CD14-positive monocyte (primary cell): Measurements from ENCODE around the gene SH3GL3. TPM values are rescaled to one million over a fixed set of nuclear protein-coding genes. Genes with fewer than 3 reads are reported as not detected.
A peak's percentile ranks its signal among the peaks of the same experiment; 100 is the strongest.

Source experiments
- DNase-seq, 3 donors: peaks; one replicate each; pipeline ENCODE4 v3.0.0-alpha.2; 2011 to 2022
- H2AFZ ChIP-seq: 2 replicates; pipeline ENCODE4 v1.6.0; 2012; ENCODE audit warnings: mild to moderate bottlenecking, low read depth, low read length, inconsistent platforms; ENCODE audit not compliant: insufficient read depth, poor library complexity, severe bottlenecking
- H3K27ac ChIP-seq, 2 donors: 1 replicate in 1 of 2; 2 replicates in 1 of 2; pipeline ENCODE4 v1.5.1; 2012 to 2013; ENCODE audit warnings: low read length in 2 of 2, control low read depth in 1 of 2, inconsistent platforms in 1 of 2, low read depth in 1 of 2, mild to moderate bottlenecking in 1 of 2
- H3K27me3 ChIP-seq, 2 donors: one replicate each; pipeline versions ENCODE4 v1.6.0 to v1.6.1; 2011 to 2013; ENCODE audit warnings: low read length in 2 of 2; ENCODE audit not compliant: control insufficient read depth in 2 of 2, insufficient read depth in 2 of 2
- H3K36me3 ChIP-seq, 2 donors: replicated peaks in 1 of 2; 1 replicate in 1 of 2; 2 replicates in 1 of 2; pipeline versions ENCODE4 v1.5.1 to v1.6.1; 2012 to 2013; ENCODE audit warnings: low read length in 2 of 2, control low read depth in 1 of 2, inconsistent platforms in 1 of 2, mild to moderate bottlenecking in 1 of 2; ENCODE audit not compliant: insufficient read depth in 2 of 2, control insufficient read depth in 1 of 2
- H3K4me1 ChIP-seq, 2 donors: 1 replicate in 1 of 2; 2 replicates in 1 of 2; pipeline versions ENCODE4 v1.5.1 to v1.6.1; 2012 to 2013; ENCODE audit warnings: low read length in 2 of 2, control low read depth in 1 of 2, inconsistent platforms in 1 of 2, mild to moderate bottlenecking in 1 of 2, moderate library complexity in 1 of 2; ENCODE audit not compliant: insufficient read depth in 2 of 2, control insufficient read depth in 1 of 2
- H3K4me2 ChIP-seq: replicated peaks from 2 replicates; pipeline ENCODE3; 2012; ENCODE audit warnings: low read length, moderate library complexity, mild to moderate bottlenecking; ENCODE audit not compliant: poor library complexity, severe bottlenecking; ENCODE audit errors: extremely low read depth
- H3K4me3 ChIP-seq, 3 experiments: fragments of 200-600 bp in 1 of 3; sonication (generic) in 1 of 3; replicated peaks in 1 of 3; 1 replicate in 2 of 3; 2 replicates in 1 of 3; pipeline ENCODE4 v1.5.1; 2011 to 2013; ENCODE audit warnings: low read length in 3 of 3, mild to moderate bottlenecking in 3 of 3, control low read depth in 2 of 3, low read depth in 2 of 3, inconsistent platforms in 1 of 3, moderate library complexity in 1 of 3
- H3K79me2 ChIP-seq: 2 replicates; pipeline ENCODE4 v1.6.0; 2012; ENCODE audit warnings: mild to moderate bottlenecking, control low read depth, inconsistent platforms, low read length, moderate library complexity; ENCODE audit not compliant: insufficient read depth
- H3K9ac ChIP-seq: 2 replicates; pipeline ENCODE4 v1.6.0; 2017; ENCODE audit warnings: low read length, mild to moderate bottlenecking; ENCODE audit not compliant: insufficient read depth, poor library complexity, severe bottlenecking
- H3K9me3 ChIP-seq, 2 donors: replicated peaks in 1 of 2; 1 replicate in 1 of 2; 2 replicates in 1 of 2; pipeline versions ENCODE4 v1.5.1 to v1.6.1; 2012 to 2013; ENCODE audit warnings: low read length in 2 of 2, control low read depth in 1 of 2; ENCODE audit not compliant: control insufficient read depth in 1 of 2, insufficient read depth in 1 of 2
- H4K20me1 ChIP-seq: 2 replicates; pipeline ENCODE4 v1.6.0; 2012; ENCODE audit warnings: mild to moderate bottlenecking, low read length, control low read depth, moderate library complexity; ENCODE audit not compliant: insufficient read depth
- H3K27ac Mint-ChIP-seq, 7 donors: one replicate each; pipeline ENCODE4 v1.8.0; 2020; ENCODE audit warnings: mild to moderate bottlenecking in 7 of 7, mixed read lengths in 7 of 7, moderate library complexity in 6 of 7, inconsistent platforms in 2 of 7
- H3K27me3 Mint-ChIP-seq, 3 donors: one replicate each; pipeline ENCODE4 v1.8.0; 2021 to 2022; ENCODE audit warnings: low read depth in 3 of 3, mild to moderate bottlenecking in 3 of 3, mixed read lengths in 3 of 3, moderate library complexity in 3 of 3, inconsistent platforms in 1 of 3
- H3K36me3 Mint-ChIP-seq, 2 donors: one replicate each; pipeline ENCODE4 v1.8.0; 2020; ENCODE audit warnings: mixed read lengths in 2 of 2, inconsistent platforms in 1 of 2, mild to moderate bottlenecking in 1 of 2
- H3K4me1 Mint-ChIP-seq: one replicate; pipeline ENCODE4 v1.8.0; 2020; ENCODE audit warnings: mild to moderate bottlenecking, mixed read lengths
- H3K4me3 Mint-ChIP-seq, 2 donors: one replicate each; pipeline ENCODE4 v1.8.0; 2020; ENCODE audit warnings: mild to moderate bottlenecking in 2 of 2, mixed read lengths in 2 of 2, moderate library complexity in 1 of 2
- H3K9me3 Mint-ChIP-seq, 7 donors: one replicate each; pipeline ENCODE4 v1.8.0; 2020 to 2022; ENCODE audit warnings: mixed read lengths in 7 of 7, mild to moderate bottlenecking in 6 of 7, moderate library complexity in 6 of 7, inconsistent platforms in 2 of 7
- WGBS: methylation state at CpG from one replicate; pipeline ENCODE4 v1.1.5; 2013; ENCODE audit warnings: missing lambda C conversion rate; ENCODE audit not compliant: insufficient coverage; 5-methylcytosine and 5-hydroxymethylcytosine counted together
- intact Hi-C, 2 donors: fragments of 100-400 bp; cut with micrococcal nuclease; formaldehyde crosslinking; loops; one replicate each; pipeline versions ENCODE4 v1.15.0 to v1.15.1; 2023
- polyA plus RNA-seq, 3 donors: library from polyadenylated mRNA; depleted of rRNA in 1 of 3; unstranded in 2 of 3; stranded (reverse) in 1 of 3; fragments of 300-500 nt in 2 of 3; fragments of >200 nt in 1 of 3; fragmentation: Illumina TruSeq in 2 of 3; gene quantifications; 1 replicate in 2 of 3; 2 replicates in 1 of 3; pipeline ENCODE4 v1.2.3, GENCODE V29; 2012 to 2021
- TF ChIP-seq, protein P1 (sequence below): fragments of 200-600 bp; IDR thresholded peaks from one replicate; pipeline ENCODE4 v1.8.0; 2022; ENCODE audit warnings: antibody characterized with exemption, mild to moderate bottlenecking

The SH3GL3 gene
- polyA plus RNA-seq, 3 donors: not detected

DNA sequence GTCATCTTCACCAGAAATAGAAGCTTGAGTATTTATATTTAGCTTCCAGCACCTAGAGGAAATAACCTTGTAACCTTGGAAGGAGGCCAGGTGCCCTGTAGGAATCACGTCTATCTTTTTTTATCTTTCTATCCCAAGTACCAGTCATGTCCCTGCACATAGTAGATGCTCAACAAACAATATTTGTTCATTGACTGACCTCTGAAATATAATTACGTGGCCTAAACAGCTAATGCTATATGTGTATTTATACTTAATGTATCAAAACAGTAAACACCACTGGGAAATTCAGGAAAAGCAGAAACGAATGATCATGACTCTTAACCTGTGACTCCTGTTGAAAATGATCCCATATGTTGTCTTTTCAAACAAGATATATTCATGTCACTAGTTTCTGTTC is 108.9 kb downstream of the SH3GL3 start:
- TF ChIP-seq, protein P1, sequence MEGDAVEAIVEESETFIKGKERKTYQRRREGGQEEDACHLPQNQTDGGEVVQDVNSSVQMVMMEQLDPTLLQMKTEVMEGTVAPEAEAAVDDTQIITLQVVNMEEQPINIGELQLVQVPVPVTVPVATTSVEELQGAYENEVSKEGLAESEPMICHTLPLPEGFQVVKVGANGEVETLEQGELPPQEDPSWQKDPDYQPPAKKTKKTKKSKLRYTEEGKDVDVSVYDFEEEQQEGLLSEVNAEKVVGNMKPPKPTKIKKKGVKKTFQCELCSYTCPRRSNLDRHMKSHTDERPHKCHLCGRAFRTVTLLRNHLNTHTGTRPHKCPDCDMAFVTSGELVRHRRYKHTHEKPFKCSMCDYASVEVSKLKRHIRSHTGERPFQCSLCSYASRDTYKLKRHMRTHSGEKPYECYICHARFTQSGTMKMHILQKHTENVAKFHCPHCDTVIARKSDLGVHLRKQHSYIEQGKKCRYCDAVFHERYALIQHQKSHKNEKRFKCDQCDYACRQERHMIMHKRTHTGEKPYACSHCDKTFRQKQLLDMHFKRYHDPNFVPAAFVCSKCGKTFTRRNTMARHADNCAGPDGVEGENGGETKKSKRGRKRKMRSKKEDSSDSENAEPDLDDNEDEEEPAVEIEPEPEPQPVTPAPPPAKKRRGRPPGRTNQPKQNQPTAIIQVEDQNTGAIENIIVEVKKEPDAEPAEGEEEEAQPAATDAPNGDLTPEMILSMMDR: no peak
- Mint-ChIP-seq H3K36me3 (no peaks in the 10 kb centered on the region), H3K4me1 (no peaks in the 10 kb centered on the region), H3K4me3 (no peak overlapping the region), H3K27ac (no peak overlapping the region), H3K9me3 (peaks cover 0 to 1% (median 0%) of the 10 kb centered on the region in 7 donors), H3K27me3 (peaks cover 5% of the 10 kb centered on the region in 3 donors)
- Histone ChIP-seq H3K36me3 (no peaks in the 10 kb centered on the region), H3K9me3 (no peaks in the 10 kb centered on the region), H3K4me1 (no peaks in the 10 kb centered on the region), H3K27ac (no peak overlapping the region), H3K4me2 (no peak overlapping the region), H4K20me1 (no peaks in the 10 kb centered on the region), H2AFZ (no peak overlapping the region), H3K4me3 (no peak overlapping the region), H3K79me2 (no peaks in the 10 kb centered on the region), H3K27me3 (no peaks in the 10 kb centered on the region), H3K9ac (no peak overlapping the region)
- intact Hi-C loops: loop anchor here in 1 of 2 donors (5.0 kb wide), 1 partner anchor 309 kb away; no protein-coding TSS in a partner anchor
- no peak for DNase-seq
- no CpG with 5 or more reads among the region's 3 CpGs for WGBS

GRCh38 chr15:83556754-83557153 is 109.6 kb downstream of the SH3GL3 start:
- Histone ChIP-seq H3K4me3 (no peak overlapping the region), H3K27me3 (no peaks in the 10 kb centered on the region), H3K27ac (no peak overlapping the region), H3K79me2 (no peaks in the 10 kb centered on the region), H4K20me1 (no peaks in the 10 kb centered on the region), H3K9ac (no peak overlapping the region), H3K36me3 (no peaks in the 10 kb centered on the region), H2AFZ (no peak overlapping the region), H3K4me1 (no peaks in the 10 kb centered on the region), H3K4me2 (no peak overlapping the region), H3K9me3 (no peaks in the 10 kb centered on the region)
- no peak for DNase-seq
- H3K4me3 Mint-ChIP-seq: no peak overlapping the region
- H3K27me3 Mint-ChIP-seq: peaks cover 5% of the 10 kb centered on the region in 3 donors
- TF ChIP-seq, protein P1: no peak
- peak overlapping the region in 1 of 7 donors; percentile 11 for H3K27ac Mint-ChIP-seq
- H3K9me3 Mint-ChIP-seq: peaks cover 0 to 1% (median 0%) of the 10 kb centered on the region in 7 donors
- H3K36me3 Mint-ChIP-seq: no peaks in the 10 kb centered on the region
- intact Hi-C loops: loop anchor here in 1 of 2 donors (5.0 kb wide), 1 partner anchor 309 kb away; no protein-coding TSS in a partner anchor
- no peaks in the 10 kb centered on the region for H3K4me1 Mint-ChIP-seq
- WGBS: 100% methylated on average over 5 of the region's 7 CpGs
